Stimulated activated CD8-positive, alpha-beta memory T cell treated with anti-CD3 and anti-CD28 coated beads, Interleukin-12 subunit alpha, Interleukin-12 subunit beta, amount 100 ng/mL, for 24 hours (primary cell): ENCODE results near the gene NR3C1.

Source experiments
- DNase-seq: peaks from one replicate; pipeline ENCODE4 v3.0.0-alpha.2; 2020; ENCODE audit errors: extremely low read depth

NR3C1 gene

DNA sequence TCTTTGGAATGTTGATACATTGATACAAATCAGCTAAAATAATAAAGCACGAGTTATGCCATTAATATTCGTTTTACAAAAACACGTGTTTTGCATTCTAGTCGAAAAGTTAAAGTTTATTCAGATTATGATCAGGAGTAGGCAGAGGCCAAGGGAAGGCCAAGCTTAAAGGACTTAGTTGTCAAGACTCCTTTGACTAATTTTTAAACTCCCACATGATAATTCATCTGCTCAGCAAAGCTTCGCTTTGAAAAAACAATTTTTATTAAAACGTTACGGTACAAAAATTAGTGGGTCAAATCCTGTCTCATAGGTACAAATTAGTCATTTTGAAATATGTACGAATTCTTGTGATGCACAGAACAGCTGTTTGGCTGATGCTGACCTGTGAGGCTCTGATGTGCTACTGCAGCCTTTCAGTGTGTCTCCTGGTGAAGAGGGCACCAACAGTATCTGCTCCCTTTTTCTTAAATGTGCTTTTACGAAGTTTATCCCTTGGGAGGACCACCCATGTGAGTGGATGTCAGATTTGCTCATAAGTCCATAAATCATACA lies 23.0 kb upstream of the NR3C1 start:
- no peak for DNase-seq

GRCh38 chr5:143425835-143426234 lies 22.3 kb upstream of the NR3C1 start:
- DNase-seq: no peak

- no peak for DNase-seq
These were observed 14.8 kb upstream of the NR3C1 start for GRCh38 chr5:143418140-143418866.

GRCh38 chr5:143417503-143418139 lies 14.1 kb upstream of the NR3C1 start:
- no peak for DNase-seq

- DNase-seq: no peak
These were observed 12.9 kb upstream of the NR3C1 start for GRCh38 chr5:143416411-143416810.

DNA sequence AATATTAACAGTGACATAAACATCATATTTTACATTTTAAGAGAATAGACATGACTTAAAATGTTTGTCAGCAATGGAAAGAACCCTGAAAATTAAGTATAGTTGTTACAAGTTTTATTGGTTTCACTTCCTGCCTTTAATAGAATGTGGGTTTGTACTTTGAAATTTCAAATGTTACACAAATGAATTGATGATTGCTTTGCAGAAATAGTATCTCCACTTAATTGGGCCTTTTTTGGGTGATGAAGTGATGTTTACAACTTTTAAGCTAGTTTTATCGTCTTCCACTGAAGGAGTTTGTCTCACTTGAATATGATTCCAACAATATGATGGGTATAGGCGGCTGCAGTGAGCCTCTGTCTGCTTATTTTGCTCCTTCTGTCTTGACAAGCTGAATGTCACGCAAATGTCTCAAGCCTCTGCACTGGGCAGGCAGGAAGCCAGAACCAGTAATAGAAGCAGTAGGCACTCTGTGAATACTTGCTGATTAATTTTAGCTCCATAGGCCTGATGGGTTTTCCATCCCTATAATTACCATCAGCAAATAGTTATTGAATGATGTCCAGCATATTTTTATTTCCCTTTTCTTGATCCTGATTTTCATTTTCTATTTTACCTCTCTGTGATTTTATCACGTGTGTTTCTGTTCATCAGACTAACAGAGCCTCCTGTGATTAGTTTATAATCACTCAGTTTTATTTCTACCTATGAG lies 10.6 kb upstream of the NR3C1 start:
- no peak for DNase-seq

GRCh38 chr5:143412661-143413342 lies 9.3 kb upstream of the NR3C1 start:
- DNase-seq: no peak

- DNase-seq: no peak
These were observed 6.4 kb upstream of the NR3C1 start for GRCh38 chr5:143409926-143410325.

GRCh38 chr5:143406408-143406807 lies 2.9 kb upstream of the NR3C1 start:
- no peak for DNase-seq

GRCh38 chr5:143405849-143406098 lies 2.3 kb upstream of the NR3C1 start:
- no peak for DNase-seq

GRCh38 chr5:143405063-143405848 lies 1.8 kb upstream of the NR3C1 start:
- DNase-seq: peak; percentile 71

DNA sequence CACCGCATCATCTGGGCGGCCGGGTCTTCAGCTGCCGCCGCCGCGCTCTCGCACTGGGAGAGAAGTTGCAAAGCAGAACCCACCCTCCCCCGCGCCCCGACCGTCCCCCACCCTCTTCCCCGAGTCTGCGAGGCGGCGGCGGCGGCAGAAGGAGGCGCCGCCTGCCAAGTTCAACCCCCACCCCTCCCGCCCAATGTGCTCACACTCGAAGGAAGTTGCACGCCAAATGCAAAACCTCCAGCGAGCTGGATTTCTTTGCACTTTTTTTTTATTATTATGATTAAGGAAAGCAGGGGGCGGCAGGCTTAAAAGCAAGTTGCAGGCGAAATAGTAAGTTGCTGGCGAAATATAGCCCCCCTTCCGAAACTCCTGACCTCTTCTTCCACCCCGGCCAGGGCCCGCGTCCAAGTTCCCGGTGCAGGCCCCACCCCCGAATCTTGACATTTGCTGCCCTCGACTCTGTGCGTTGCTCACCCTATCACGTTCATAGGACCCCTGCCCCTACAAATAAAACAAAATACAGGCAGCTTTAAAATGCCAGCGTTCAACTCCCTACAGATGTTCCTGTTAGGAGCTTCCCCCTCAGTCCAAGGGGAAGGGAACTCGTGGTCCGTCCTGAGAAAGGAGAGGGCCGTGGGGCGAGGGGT lies 1.1 kb upstream of the NR3C1 start:
- DNase-seq: peak; percentile 20

DNA sequence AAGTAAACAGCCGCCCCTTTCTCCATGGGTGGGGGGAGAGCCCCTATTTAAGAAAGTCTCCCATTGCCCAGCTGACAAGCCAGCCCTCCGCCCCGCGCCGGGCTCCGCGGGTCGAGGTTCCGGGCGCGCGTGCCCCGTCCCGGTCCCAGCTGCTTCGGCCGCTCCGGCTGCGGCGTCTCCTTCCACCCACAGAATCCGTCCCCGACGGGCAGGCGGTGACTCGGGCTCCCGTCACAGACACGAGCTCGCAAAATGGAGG lies 223 bp downstream of the NR3C1 start:
- no peak for DNase-seq

DNA sequence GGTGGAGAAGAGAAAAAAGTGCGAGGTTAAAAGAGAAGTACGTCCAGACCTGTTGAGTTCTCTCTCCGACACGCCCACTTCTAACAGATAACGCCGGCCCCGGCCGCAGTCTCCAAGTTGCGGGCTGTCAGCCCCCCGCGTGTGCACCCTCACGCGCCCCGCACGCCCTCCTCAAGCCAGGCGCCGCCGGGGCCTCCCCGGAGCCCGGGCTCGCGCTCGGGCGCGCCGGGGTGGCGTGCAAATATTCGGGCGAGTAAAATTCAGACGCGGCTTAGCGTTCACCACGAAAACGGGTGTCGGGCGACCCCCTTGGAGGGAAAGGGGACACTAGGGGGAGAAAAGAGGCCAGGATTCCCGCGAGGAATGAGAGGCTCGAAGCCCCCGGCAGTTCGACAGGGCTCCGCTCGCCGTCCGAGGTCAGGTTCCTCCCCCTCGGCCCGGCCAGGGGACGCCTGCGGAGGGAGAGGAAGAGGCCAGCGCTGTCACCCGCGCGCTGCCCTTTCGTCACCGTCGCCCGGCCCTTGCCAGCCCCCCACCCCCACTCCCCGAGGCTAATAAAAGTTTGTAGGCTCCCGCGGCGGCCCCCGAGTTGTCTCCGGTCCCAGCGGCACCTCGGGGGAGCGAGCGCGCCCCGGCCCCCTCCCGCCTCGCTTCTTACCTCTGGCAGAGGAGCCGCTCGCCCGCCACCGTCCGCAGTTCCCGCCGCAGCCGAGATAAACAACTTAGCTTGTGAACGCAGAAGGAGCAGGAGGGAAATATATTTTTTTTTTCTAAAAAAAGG lies 743 bp downstream of the NR3C1 start:
- DNase-seq: no peak

DNA sequence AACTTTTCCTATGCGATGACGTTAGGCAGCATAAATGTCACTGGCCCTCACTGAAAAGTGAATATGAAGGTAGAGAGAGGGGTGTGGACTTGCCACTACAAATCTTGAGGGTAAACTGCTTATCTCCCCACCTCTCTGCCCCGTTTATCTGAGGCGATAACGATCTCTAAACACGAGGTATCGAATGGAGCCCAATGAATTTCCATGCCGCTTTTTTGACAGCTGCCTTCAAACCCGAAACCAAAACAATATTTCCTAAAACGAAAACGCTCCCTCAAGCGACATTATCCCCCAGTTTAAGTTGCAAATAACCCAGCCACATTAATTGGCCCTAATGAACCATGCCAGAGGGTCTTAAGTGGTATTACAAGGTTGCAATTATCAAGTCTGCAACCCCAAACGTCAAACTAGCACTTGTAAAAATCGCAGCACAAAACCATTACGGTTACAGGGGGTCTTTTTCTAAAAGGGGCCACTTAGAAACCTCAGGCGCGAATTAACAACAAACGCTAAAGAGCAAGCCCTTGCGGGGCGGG lies 1.4 kb downstream of the NR3C1 start:
- DNase-seq: no peak

DNA sequence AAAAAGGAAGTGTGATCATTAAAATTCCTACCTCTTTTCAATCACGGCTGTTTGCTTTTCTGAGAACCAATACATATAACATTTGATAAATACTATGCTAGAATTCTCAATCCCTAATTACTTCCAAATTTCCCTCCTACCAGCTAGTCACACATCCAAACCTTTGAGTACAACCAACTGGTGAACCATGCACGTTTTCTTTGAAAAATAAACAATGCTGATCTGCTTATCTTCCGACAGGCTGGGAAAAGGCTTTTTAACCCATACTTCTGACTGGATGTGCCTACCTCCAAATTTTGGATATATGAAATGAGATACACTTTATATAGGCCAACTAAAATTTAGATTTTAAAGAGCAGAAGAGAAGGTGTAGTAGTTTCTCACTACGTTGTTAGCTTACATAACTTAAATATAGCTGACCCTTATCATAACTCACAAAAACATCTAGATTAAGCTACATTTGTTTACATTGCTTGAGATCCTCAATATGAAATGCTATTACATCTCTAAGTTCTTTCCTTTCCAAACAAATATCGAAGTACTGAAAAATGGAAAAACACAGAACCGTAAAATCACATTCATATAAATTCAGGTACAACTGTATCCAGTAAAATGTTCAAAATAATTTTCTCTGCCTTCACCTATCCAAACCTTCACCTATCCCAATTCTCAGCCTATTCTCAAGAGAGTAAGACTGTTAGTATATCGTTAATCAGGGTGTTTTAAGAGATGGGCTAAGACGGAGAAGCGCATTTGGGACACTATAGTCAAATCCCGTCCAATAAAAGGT lies 2.1 kb downstream of the NR3C1 start:
- no peak for DNase-seq

- DNase-seq: no peak
These were observed 2.8 kb downstream of the NR3C1 start for GRCh38 chr5:143400541-143401226.

DNA sequence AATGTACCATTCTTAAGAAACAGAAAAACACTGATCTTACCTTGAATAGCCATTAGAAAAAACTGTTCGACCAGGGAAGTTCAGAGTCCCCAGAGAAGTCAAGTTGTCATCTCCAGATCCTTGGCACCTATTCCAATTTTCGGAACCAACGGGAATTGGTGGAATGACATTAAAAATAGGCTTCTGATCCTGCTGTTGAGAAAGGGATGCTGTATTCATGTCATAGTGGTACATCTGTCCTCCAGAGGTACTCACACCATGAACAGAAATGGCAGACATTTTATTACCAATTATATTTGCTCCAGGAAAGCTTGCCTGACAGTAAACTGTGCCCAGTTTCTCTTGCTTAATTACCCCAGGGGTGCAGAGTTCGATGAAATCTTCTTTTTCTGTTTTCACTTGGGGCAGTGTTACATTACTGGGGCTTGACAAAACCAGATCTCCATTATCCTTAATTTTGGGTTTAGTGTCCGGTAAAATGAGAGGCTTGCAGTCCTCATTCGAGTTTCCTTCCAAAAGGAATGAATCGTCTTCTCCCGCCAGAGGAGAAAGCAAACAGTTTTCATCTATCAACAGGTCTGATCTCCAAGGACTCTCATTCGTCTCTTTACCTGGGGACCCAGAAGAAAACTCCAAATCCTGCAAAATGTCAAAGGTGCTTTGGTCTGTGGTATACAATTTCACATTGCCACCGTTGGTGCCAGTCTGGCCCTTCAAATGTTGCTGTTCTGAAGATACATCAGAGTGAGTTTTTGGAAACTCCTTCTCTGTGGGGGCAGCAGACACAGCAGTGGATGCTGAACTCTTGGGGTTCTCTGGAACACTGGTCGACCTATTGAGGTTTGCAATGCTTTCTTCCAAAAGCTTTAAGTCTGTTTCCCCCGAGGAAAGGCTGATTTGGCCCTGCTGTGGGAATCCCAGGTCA lies 3.6 kb downstream of the NR3C1 start:
- DNase-seq: no peak
